Measurements from ENCODE around the gene REEP2.

Gene REEP2

GRCh38 chr5:138460032-138460693 is 21.3 kb downstream of the REEP2 start:
- H3K9me3 ChIP-seq (ENCODE audit: control insufficient read depth, low read length) = no peaks in the 10 kb centered on the region
- H3K27me3 ChIP-seq (replicated peaks; ENCODE audit: control insufficient read depth, insufficient read depth, low read length) = peaks cover 14% of the 10 kb centered on the region
- peaks cover 15% of the 10 kb centered on the region for H3K4me1 ChIP-seq (ENCODE audit: control insufficient read depth, insufficient read depth, low read length)
- H3K9ac ChIP-seq (ENCODE audit: low read length) = no peak overlapping the region
- DNase-seq (ENCODE audit: low read depth) = no peak
- no peaks in the 10 kb centered on the region for H3K36me3 ChIP-seq (ENCODE audit: control insufficient read depth, insufficient read depth, low read length, severe bottlenecking)
- no peak overlapping the region for H3K4me3 ChIP-seq (ENCODE audit: low read length)

- peak overlapping the region; percentile 59 for H3K9ac ChIP-seq (ENCODE audit: low read length)
- peaks cover 14% of the 10 kb centered on the region for H3K27me3 ChIP-seq (replicated peaks; ENCODE audit: control insufficient read depth, insufficient read depth, low read length)
- DNase-seq (ENCODE audit: low read depth) = peak; percentile 78
- peaks cover 23% of the 10 kb centered on the region for H3K4me1 ChIP-seq (ENCODE audit: control insufficient read depth, insufficient read depth, low read length)
- no peak overlapping the region for H3K4me3 ChIP-seq (ENCODE audit: low read length)
- no peaks in the 10 kb centered on the region for H3K9me3 ChIP-seq (ENCODE audit: control insufficient read depth, low read length)
- H3K36me3 ChIP-seq (ENCODE audit: control insufficient read depth, insufficient read depth, low read length, severe bottlenecking) = no peaks in the 10 kb centered on the region
Observed at GRCh38 chr5:138461343-138462125, 22.7 kb downstream of the REEP2 start.

GRCh38 chr5:138463419-138464007 is 24.7 kb downstream of the REEP2 start:
- peak overlapping the region; percentile 91 for H3K9ac ChIP-seq (ENCODE audit: low read length)
- H3K4me3 ChIP-seq (ENCODE audit: low read length) = peak overlapping the region; percentile 90
- no peaks in the 10 kb centered on the region for H3K9me3 ChIP-seq (ENCODE audit: control insufficient read depth, low read length)
- H3K36me3 ChIP-seq (ENCODE audit: control insufficient read depth, insufficient read depth, low read length, severe bottlenecking) = no peaks in the 10 kb centered on the region
- no peak for DNase-seq (ENCODE audit: low read depth)
- no peaks in the 10 kb centered on the region for H3K27me3 ChIP-seq (replicated peaks; ENCODE audit: control insufficient read depth, insufficient read depth, low read length)
- H3K4me1 ChIP-seq (ENCODE audit: control insufficient read depth, insufficient read depth, low read length) = peaks cover 26% of the 10 kb centered on the region

- peak; percentile 99 for DNase-seq (ENCODE audit: low read depth)
- no peaks in the 10 kb centered on the region for H3K36me3 ChIP-seq (ENCODE audit: control insufficient read depth, insufficient read depth, low read length, severe bottlenecking)
- H3K27me3 ChIP-seq (replicated peaks; ENCODE audit: control insufficient read depth, insufficient read depth, low read length) = no peaks in the 10 kb centered on the region
Observed at GRCh38 chr5:138464008-138464387, 25.1 kb downstream of the REEP2 start.

GRCh38 chr5:138464388-138465260 is 25.8 kb downstream of the REEP2 start:
- peak; percentile 100 for DNase-seq (ENCODE audit: low read depth)
- peak overlapping the region; percentile 90 for H3K4me3 ChIP-seq (ENCODE audit: low read length)
- H3K27me3 ChIP-seq (replicated peaks; ENCODE audit: control insufficient read depth, insufficient read depth, low read length) = no peaks in the 10 kb centered on the region
- H3K9ac ChIP-seq (ENCODE audit: low read length) = peak overlapping the region; percentile 91
- peaks cover 26% of the 10 kb centered on the region for H3K4me1 ChIP-seq (ENCODE audit: control insufficient read depth, insufficient read depth, low read length)
- no peaks in the 10 kb centered on the region for H3K36me3 ChIP-seq (ENCODE audit: control insufficient read depth, insufficient read depth, low read length, severe bottlenecking)
- no peaks in the 10 kb centered on the region for H3K9me3 ChIP-seq (ENCODE audit: control insufficient read depth, low read length)

More at GRCh38 chr5:138464008-138464387, 25.1 kb downstream of the REEP2 start:
- peak overlapping the region; percentile 90 for H3K4me3 ChIP-seq (ENCODE audit: low read length)
- peak overlapping the region; percentile 91 for H3K9ac ChIP-seq (ENCODE audit: low read length)
- no peaks in the 10 kb centered on the region for H3K9me3 ChIP-seq (ENCODE audit: control insufficient read depth, low read length)
- peaks cover 26% of the 10 kb centered on the region for H3K4me1 ChIP-seq (ENCODE audit: control insufficient read depth, insufficient read depth, low read length)

GRCh38 chr5:138465261-138466124 is 26.6 kb downstream of the REEP2 start, which contains the start of gene EGR1:
Gene EGR1 (plus strand): TSS chr5:138465479. CDS start chr5:138465762, 283 bp downstream.
- Histone ChIP-seq H3K9me3 (ENCODE audit: control insufficient read depth, low read length) (no peaks in the 10 kb centered on the region), H3K9ac (ENCODE audit: low read length) (peak within 1 kb of the TSS; percentile 91), H3K36me3 (ENCODE audit: control insufficient read depth, insufficient read depth, low read length, severe bottlenecking) (no peaks in the 10 kb centered on the region), H3K4me1 (ENCODE audit: control insufficient read depth, insufficient read depth, low read length) (peaks cover 26% of the 10 kb centered on the region), H3K27me3 (replicated peaks; ENCODE audit: control insufficient read depth, insufficient read depth, low read length) (no peaks in the 10 kb centered on the region), H3K4me3 (ENCODE audit: low read length) (peak within 1 kb of the TSS; percentile 90)
- DNase-seq (ENCODE audit: low read depth) = peak; percentile 97

GRCh38 chr5:138466125-138466899 is 27.5 kb downstream of the REEP2 start:
- Histone ChIP-seq H3K27me3 (replicated peaks; ENCODE audit: control insufficient read depth, insufficient read depth, low read length) (no peaks in the 10 kb centered on the region), H3K36me3 (ENCODE audit: control insufficient read depth, insufficient read depth, low read length, severe bottlenecking) (no peaks in the 10 kb centered on the region), H3K4me3 (ENCODE audit: low read length) (peak overlapping the region; percentile 90), H3K9ac (ENCODE audit: low read length) (peak overlapping the region; percentile 71), H3K9me3 (ENCODE audit: control insufficient read depth, low read length) (no peaks in the 10 kb centered on the region), H3K4me1 (ENCODE audit: control insufficient read depth, insufficient read depth, low read length) (peaks cover 21% of the 10 kb centered on the region)
- DNase-seq (ENCODE audit: low read depth) = peak; percentile 50

GRCh38 chr5:138466900-138467710 is 28.2 kb downstream of the REEP2 start:
- H3K27me3 ChIP-seq (replicated peaks; ENCODE audit: control insufficient read depth, insufficient read depth, low read length) = no peaks in the 10 kb centered on the region
- H3K9ac ChIP-seq (ENCODE audit: low read length) = peak overlapping the region; percentile 71
- H3K4me3 ChIP-seq (ENCODE audit: low read length) = peak overlapping the region; percentile 90
- peak; percentile 36 for DNase-seq (ENCODE audit: low read depth)
- H3K9me3 ChIP-seq (ENCODE audit: control insufficient read depth, low read length) = no peaks in the 10 kb centered on the region
- peaks cover 17% of the 10 kb centered on the region for H3K4me1 ChIP-seq (ENCODE audit: control insufficient read depth, insufficient read depth, low read length)
- no peaks in the 10 kb centered on the region for H3K36me3 ChIP-seq (ENCODE audit: control insufficient read depth, insufficient read depth, low read length, severe bottlenecking)

- Histone ChIP-seq H3K27me3 (replicated peaks; ENCODE audit: control insufficient read depth, insufficient read depth, low read length) (no peaks in the 10 kb centered on the region), H3K4me1 (ENCODE audit: control insufficient read depth, insufficient read depth, low read length) (peaks cover 17% of the 10 kb centered on the region), H3K36me3 (ENCODE audit: control insufficient read depth, insufficient read depth, low read length, severe bottlenecking) (no peaks in the 10 kb centered on the region), H3K4me3 (ENCODE audit: low read length) (no peak overlapping the region), H3K9me3 (ENCODE audit: control insufficient read depth, low read length) (no peaks in the 10 kb centered on the region), H3K9ac (ENCODE audit: low read length) (no peak overlapping the region)
- DNase-seq (ENCODE audit: low read depth) = no peak
Observed at GRCh38 chr5:138467711-138468132, 28.9 kb downstream of the REEP2 start.
